ENCODE measurements around the gene MEGF6.

MEGF6 gene

GRCh38 chr1:3494321-3495308 lies 116.7 kb downstream of the MEGF6 start:
- TF ChIP-seq ZNF274 (IDR thresholded peaks at IDR 0.05; ENCODE audit: low read depth, low read length): no peak
- no peak overlapping the region for H3K4me3 ChIP-seq (ENCODE audit: low read length)

- no peak overlapping the region for H3K4me3 ChIP-seq (ENCODE audit: low read length)
- no peak for TF ChIP-seq ZNF274 (IDR thresholded peaks at IDR 0.05; ENCODE audit: low read depth, low read length)
Observed at GRCh38 chr1:3492545-3493246, 118.6 kb downstream of the MEGF6 start.

- H3K4me3 ChIP-seq (ENCODE audit: low read length): no peak overlapping the region
- TF ChIP-seq ZNF274 (IDR thresholded peaks at IDR 0.05; ENCODE audit: low read depth, low read length): no peak
Observed at GRCh38 chr1:3491291-3492246, 119.7 kb downstream of the MEGF6 start.

GRCh38 chr1:3490046-3490745 lies 121.1 kb downstream of the MEGF6 start:
- no peak for TF ChIP-seq ZNF274 (IDR thresholded peaks at IDR 0.05; ENCODE audit: low read depth, low read length)
- H3K4me3 ChIP-seq (ENCODE audit: low read length): no peak overlapping the region

GRCh38 chr1:3488432-3488831 lies 122.9 kb downstream of the MEGF6 start:
- TF ChIP-seq ZNF274 (IDR thresholded peaks at IDR 0.05; ENCODE audit: low read depth, low read length): no peak
- no peak overlapping the region for H3K4me3 ChIP-seq (ENCODE audit: low read length)

GRCh38 chr1:3485016-3485415 lies 126.3 kb downstream of the MEGF6 start:
- no peak overlapping the region for H3K4me3 ChIP-seq (ENCODE audit: low read length)
- no peak for TF ChIP-seq ZNF274 (IDR thresholded peaks at IDR 0.05; ENCODE audit: low read depth, low read length)

GRCh38 chr1:3483801-3484444 lies 127.4 kb downstream of the MEGF6 start:
- no peak overlapping the region for H3K4me3 ChIP-seq (ENCODE audit: low read length)
- TF ChIP-seq ZNF274 (IDR thresholded peaks at IDR 0.05; ENCODE audit: low read depth, low read length): no peak

GRCh38 chr1:3483380-3483779 lies 127.9 kb downstream of the MEGF6 start:
- TF ChIP-seq ZNF274 (IDR thresholded peaks at IDR 0.05; ENCODE audit: low read depth, low read length): no peak
- no peak overlapping the region for H3K4me3 ChIP-seq (ENCODE audit: low read length)

- no peak overlapping the region for H3K4me3 ChIP-seq (ENCODE audit: low read length)
- TF ChIP-seq ZNF274 (IDR thresholded peaks at IDR 0.05; ENCODE audit: low read depth, low read length): no peak
Observed at GRCh38 chr1:3482378-3482849, 128.9 kb downstream of the MEGF6 start.

GRCh38 chr1:3481836-3482375 lies 129.4 kb downstream of the MEGF6 start:
- no peak overlapping the region for H3K4me3 ChIP-seq (ENCODE audit: low read length)
- TF ChIP-seq ZNF274 (IDR thresholded peaks at IDR 0.05; ENCODE audit: low read depth, low read length): no peak

GRCh38 chr1:3481046-3481445 lies 130.3 kb downstream of the MEGF6 start:
- H3K4me3 ChIP-seq (ENCODE audit: low read length): no peak overlapping the region
- no peak for TF ChIP-seq ZNF274 (IDR thresholded peaks at IDR 0.05; ENCODE audit: low read depth, low read length)

- no peak for TF ChIP-seq ZNF274 (IDR thresholded peaks at IDR 0.05; ENCODE audit: low read depth, low read length)
- H3K4me3 ChIP-seq (ENCODE audit: low read length): no peak overlapping the region
Observed at GRCh38 chr1:3480369-3480719, 131.0 kb downstream of the MEGF6 start.

Data from GM08714 (cell line).